SK-N-MC (cell line): Measurements from ENCODE around the gene PARD3B.

Experiments used
- EZH2 ChIP-seq: fragments of 200-600 bp; sonication (generic); IDR thresholded peaks from one replicate; pipeline ENCODE4 v1.6.1; 2017; ENCODE audit warnings: antibody characterized with exemption
- POLR2AphosphoS5 ChIP-seq: IDR thresholded peaks from 2 replicates; pipeline ENCODE4 v1.6.1; 2012; ENCODE audit warnings: mild to moderate bottlenecking, low read depth, low read length, borderline replicate concordance

DNA sequence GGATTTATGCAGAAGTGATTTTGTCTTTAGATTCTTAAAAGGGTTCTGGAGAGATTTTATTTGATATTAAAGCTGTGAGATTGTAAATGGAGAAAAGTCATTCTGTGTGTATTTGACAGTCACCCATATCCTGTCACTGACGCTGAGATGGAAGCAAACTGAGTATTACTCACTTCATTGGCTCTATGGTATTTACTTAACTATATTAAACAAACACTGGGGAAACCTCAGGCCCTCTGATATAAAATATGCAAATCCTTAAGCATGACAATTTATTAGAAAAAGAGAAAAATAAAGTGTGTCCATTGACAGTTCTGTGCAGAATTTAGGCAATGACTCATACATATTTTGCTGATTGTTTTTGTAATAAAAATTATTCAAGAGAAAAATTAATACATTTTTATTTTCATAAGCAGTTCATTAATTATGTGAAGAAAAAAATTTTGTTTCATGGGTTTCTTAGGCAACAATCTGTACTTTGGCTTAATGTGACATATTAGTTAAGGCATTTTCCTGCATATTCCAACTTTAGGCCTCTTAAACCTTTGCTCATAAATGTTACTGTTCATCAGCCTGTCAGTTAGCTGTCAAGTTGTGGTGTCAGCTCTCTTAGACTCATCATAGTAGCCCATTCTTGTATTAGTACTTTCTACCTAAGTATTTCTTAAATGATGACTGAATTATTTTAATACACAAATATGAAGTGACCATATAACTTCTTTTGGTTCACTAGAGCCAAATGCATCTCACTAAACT is 99.9 kb downstream of the PARD3B start:
- no peak for TF ChIP-seq EZH2
- TF ChIP-seq POLR2AphosphoS5: no peak
